GM23248 (cell line): Measurements from ENCODE around the gene CREB5.

ENCODE experiments used
- EZH2 ChIP-seq: fragments of 200-600 bp; sonication (generic); IDR thresholded peaks from 2 replicates; pipeline ENCODE4 v1.6.1; 2018; ENCODE audit warnings: antibody characterized with exemption, mild to moderate bottlenecking; ENCODE audit not compliant: insufficient read depth, poor library complexity, severe bottlenecking
- EZH2phosphoT487 ChIP-seq: fragments of 200-600 bp; sonication (generic); IDR thresholded peaks from 2 replicates; pipeline ENCODE4 v1.6.1; 2018; ENCODE audit warnings: antibody characterized with exemption, moderate library complexity, mild to moderate bottlenecking, low read depth; ENCODE audit not compliant: insufficient read depth

GRCh38 chr7:28531291-28531690 is 119.0 kb downstream of the CREB5 start:
- TF ChIP-seq EZH2 (no peak), EZH2phosphoT487 (no peak)
